Activated CD4-positive, alpha-beta T cell treated with anti-CD3 and anti-CD28 coated beads for 24 hours (primary cell): ENCODE results near the gene FAM227B.
"Not testable (repeated sequence)": the region's sequence is repeated elsewhere in the genome, so short reads cannot be mapped to it uniquely, and the experiment has no call there.

Experiments
- DNase-seq, 2 donors: peaks; one replicate each; pipeline ENCODE4 v3.0.0-alpha.2; 2020; ENCODE audit warnings: low read depth in 2 of 2

The FAM227B gene

GRCh38 chr15:49612240-49612639 is 8.4 kb downstream of the FAM227B start:
- not testable (repeated sequence) for DNase-seq

DNA sequence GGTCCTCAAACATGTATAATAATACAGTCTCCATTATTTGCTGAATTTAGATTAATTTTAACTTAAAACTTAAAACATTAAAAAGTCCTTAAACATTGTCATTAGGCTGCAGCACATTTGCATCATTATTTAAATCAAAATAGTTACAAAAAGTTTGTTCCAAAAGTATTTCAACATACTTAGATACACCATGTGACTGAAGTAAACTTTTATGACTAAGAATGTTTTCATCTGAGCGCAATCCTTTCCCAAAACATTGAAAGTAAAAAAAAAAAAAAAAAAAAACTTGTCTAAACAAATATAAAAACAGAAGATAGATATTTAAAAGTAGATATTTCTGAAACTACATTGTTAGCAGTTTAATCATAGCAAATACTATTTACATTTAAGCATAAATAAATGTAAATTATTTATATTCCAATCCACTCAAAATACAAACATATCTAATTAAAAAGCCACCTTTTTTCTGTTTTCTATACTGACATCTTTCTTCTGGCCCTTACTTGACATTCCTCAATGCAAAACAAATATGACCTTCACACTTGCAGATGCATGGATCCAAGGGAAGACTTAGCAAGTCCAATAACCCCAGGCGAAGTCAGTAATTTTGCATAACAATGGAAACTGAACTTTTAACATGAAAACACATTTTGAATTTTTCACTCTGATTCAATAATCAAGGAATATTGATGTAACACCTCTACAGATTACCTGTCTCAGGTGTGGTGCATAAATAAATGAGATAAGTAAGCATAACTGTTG is 10.3 kb downstream of the FAM227B start:
- no peak for DNase-seq

GRCh38 chr15:49606594-49606993 is 14.0 kb downstream of the FAM227B start:
- DNase-seq, result no peak

- no peak for DNase-seq
These were observed 15.0 kb downstream of the FAM227B start for GRCh38 chr15:49605588-49605987.

DNA sequence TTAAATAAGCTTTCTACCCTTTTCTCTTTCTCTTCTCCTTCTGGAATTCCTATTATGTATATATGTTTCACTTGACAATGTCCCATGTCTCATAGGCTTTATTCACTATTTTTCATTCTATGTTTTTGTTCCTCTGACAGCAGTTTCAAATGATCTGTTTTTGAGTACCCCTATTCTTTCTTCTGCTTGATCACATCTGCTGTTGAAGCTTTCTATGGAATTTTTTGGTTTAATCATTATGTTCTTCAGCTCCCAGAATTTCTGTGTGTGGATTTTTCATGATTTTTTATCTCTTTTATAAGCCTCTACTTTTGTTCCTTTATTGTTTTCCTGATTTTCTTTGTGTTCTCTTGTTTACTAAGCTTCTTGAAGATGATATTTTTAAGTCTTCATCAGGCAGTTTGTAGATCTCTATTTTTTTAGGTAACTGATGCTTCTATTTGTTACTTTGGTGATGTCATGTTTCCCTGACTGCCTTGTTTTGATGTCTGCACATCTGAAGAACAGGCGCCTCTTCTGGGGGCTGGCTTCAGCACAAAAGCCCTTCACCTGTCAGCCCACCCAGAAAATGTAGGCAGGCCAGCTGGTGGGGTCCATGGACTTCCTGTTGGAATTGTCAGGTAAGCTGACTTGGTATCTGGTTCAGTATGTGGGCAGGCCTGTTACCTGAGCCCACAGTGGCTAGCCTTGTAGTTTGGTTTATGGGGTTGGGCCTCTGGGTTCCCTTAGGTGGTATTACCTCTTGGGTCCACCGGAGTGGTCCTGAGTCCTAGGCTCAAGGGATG is 15.8 kb downstream of the FAM227B start:
- no peak for DNase-seq

- not testable (repeated sequence) for DNase-seq
These were observed 27.7 kb downstream of the FAM227B start for GRCh38 chr15:49592829-49593316.

DNA sequence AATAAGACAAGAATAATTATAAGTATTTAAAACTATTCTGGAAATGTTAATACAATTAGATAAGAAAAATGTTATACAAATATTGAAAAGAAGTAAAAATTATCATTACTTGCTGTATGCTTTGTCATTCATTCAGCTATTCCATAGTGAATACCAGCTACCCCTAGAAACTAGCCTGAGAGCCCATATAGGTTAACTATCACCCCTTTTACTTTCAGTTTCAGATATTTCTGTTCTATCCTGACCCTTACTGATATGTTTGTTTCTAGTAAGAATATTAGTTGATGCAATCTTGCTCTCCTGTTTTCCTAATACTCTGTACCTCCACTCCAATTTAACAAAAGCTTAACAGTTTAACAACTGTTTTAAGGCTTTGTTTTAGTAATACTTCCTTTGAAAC is 31.6 kb downstream of the FAM227B start:
- DNase-seq, result no peak

GRCh38 chr15:49573421-49573820 is 47.2 kb downstream of the FAM227B start:
- no peak for DNase-seq

DNA sequence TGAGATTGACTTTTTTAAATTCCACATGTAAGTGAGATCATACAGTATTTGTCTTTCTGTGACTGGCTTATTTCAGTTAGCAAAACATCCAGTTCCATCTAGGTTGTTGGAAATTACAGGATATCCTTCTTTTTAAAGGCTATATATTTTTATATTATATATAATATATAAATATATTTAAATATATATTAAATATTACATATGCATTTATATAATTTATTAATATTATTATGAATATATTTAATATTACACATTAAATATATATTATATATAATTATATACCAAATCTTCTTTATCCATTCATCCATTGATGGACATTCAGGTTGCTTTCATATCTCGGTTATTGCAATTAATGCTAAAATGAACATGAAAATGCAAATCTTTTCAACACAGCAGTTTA is 49.9 kb downstream of the FAM227B start:
- DNase-seq, result no peak

- DNase-seq, result no peak
These were observed 50.4 kb downstream of the FAM227B start for GRCh38 chr15:49570174-49570573.

- no peak for DNase-seq
These were observed 60.6 kb downstream of the FAM227B start for GRCh38 chr15:49560045-49560444.

- no peak for DNase-seq
These were observed 61.7 kb downstream of the FAM227B start for GRCh38 chr15:49558929-49559328.

GRCh38 chr15:49556437-49556836 is 64.2 kb downstream of the FAM227B start:
- DNase-seq, result no peak

DNA sequence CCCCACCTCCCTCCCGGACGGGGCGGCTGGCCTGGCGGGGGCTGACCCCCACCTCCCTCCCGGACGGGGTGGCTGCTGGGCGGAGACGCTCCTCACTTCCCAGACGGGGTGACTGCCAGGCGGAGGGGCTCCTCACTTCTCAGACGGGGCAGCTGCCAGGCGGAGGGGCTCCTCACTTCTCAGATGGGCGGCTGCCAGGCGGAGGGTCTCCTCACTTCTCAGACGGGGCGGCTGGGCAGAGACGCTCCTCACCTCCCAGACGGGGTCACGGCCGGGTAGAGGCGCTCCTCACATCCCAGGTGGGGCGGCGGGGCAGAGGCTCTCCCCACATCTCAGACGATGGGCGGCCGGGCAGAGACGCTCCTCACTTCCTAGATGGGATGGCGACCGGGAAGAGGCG is 70.3 kb downstream of the FAM227B start:
- DNase-seq, result not testable (repeated sequence)

GRCh38 chr15:49538520-49538919 is 82.1 kb downstream of the FAM227B start:
- DNase-seq, result no peak

DNA sequence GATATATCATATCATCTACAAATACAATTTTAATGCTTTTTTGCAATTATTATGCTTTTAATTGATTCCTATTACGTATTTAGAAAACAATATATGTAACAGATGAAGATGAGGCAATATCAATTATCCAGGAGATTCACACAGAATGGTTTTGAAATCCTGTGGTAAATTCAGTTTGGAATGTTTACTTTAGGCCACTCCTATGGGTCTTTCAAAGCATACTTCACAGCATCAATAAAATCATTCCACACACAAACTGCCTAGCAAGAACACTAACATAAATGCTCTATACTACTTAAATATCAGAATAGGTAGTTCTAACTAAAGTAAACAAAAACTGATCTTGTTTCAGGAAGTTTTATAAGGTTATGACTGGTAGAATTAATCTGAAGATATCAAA is 90.5 kb downstream of the FAM227B start:
- DNase-seq, result no peak

GRCh38 chr15:49528289-49528688 is 92.3 kb downstream of the FAM227B start:
- no peak for DNase-seq

DNA sequence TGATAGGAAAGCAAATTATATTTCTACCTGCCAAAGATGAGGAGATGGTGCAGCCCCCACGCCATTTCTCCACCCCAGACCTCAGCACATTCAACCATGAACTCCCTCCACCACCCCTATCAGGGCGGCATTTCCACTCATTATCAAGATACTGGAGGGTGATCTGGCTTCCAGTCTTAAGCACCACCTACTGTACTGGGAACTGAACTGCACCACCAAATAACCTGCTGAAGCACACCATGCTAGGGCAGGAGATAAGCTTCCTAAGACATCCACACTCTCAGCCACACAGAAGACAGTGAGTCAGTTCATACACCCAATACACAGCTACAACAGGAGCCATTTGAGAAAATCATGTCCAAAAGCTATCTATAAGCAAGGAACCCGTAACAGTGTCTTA is 98.8 kb downstream of the FAM227B start:
- DNase-seq, result no peak

DNA sequence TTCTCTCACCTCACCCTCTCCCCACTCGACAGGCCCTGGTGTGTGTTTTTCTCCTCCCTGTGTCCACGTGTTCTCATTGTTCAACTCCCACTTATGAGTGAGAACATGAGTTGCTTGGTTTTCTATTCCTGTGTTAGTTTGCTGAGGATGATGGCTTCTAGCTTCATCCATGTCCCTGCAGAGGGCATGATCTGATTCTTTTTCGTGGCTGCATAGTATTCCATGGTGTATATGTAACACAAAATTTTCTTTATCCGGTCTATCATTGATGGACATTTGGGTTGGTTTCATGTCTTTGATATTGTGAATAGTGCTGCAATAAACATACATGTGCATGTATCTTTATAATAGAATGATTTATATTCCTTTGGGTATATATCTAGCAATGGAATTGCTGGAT is 107.9 kb downstream of the FAM227B start:
- not testable (repeated sequence) for DNase-seq

DNA sequence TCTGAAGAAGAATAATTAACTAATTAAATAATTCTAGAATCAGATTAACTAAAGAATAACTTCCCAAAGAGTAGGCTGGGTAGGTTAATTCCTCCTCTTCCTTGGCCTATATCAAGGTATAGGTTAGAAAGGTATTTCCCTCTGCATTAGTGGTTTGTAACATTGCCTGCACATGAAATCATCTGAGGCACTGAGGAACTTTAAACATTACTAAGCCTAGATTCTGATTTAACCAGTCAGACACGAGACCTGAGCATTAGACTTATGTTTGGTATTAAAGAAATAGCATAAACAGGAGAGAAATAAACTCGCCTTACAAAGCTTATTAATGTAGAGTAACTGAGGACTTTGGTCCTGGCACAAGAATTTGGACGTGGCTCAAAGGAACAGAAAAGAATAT is 113.4 kb downstream of the FAM227B start:
- no peak for DNase-seq

DNA sequence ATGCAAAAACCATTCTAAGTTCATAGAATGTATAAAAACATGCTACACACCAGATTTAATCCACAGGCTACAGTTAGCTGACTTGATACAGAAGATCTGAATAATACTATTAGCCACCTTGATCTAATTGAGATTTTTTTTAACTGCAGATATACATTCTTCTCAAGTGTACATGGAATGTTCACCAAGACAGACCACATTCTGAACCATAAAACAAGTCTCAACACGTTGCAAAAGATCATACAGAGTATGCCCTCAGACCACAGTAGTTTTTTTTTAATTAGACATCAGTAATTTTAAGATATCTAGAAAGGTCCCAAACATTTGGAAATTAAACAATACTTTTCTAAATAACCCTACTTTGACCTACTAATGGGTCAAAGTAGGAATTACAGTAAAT is 114.3 kb downstream of the FAM227B start:
- no peak for DNase-seq

DNA sequence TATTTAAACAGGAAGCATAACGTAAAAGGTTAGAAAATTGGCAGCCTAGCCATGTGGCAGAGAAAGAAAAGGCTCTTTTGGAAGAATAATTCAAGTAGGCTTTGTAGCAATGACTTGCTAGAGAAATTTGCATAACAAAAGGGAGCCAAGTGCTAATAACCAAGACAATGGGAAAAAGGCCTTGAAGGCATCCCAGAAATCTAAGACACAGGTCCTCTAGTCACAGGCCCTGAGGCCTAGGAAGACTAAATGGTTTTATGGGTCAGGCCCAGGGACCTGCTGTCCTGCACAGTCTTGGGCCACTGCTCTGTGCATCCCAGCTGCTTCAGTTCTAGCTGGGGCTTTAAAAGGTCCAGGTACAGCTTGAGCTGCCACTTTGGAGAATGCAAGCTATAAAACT is 119.0 kb downstream of the FAM227B start:
- DNase-seq, result no peak
